HG03108 (cell line): Measurements from ENCODE around the gene ARFIP1.
"Not testable (repeated sequence)": the region's sequence is repeated elsewhere in the genome, so short reads cannot be mapped to it uniquely, and the experiment has no call there.

Experiments used
- ATAC-seq: cut with Tn5 transposase; IDR thresholded peaks from one replicate; pipeline ENCODE4 v1.9.1; 2021; ENCODE audit warnings: moderate library complexity; ENCODE audit not compliant: unreplicated experiment

Gene ARFIP1

GRCh38 chr4:152887981-152888380 is 108.2 kb downstream of the ARFIP1 start:
- ATAC-seq: no peak

GRCh38 chr4:152892974-152893373 is 113.2 kb downstream of the ARFIP1 start:
- no peak for ATAC-seq

GRCh38 chr4:152894673-152895072 is 114.9 kb downstream of the ARFIP1 start:
- ATAC-seq: no peak

- no peak for ATAC-seq
Measured at GRCh38 chr4:152896811-152897210, 117.1 kb downstream of the ARFIP1 start.

- ATAC-seq: not testable (repeated sequence)
Measured at GRCh38 chr4:152898133-152898532, 118.4 kb downstream of the ARFIP1 start.

- ATAC-seq: no peak
Measured at GRCh38 chr4:152898606-152899005, 118.9 kb downstream of the ARFIP1 start.

- ATAC-seq: no peak
Measured at GRCh38 chr4:152900395-152900794, 120.6 kb downstream of the ARFIP1 start.

GRCh38 chr4:152901205-152901604 is 121.5 kb downstream of the ARFIP1 start:
- no peak for ATAC-seq

- ATAC-seq: no peak
Measured at GRCh38 chr4:152903658-152904057, 123.9 kb downstream of the ARFIP1 start.

- no peak for ATAC-seq
Measured at GRCh38 chr4:152909901-152910300, 130.1 kb downstream of the ARFIP1 start.

GRCh38 chr4:152910521-152910920 is 130.8 kb downstream of the ARFIP1 start:
- no peak for ATAC-seq

GRCh38 chr4:152917543-152918395 is 138.0 kb downstream of the ARFIP1 start:
- no peak for ATAC-seq

GRCh38 chr4:152919826-152920225 is 140.1 kb downstream of the ARFIP1 start:
- ATAC-seq: no peak

GRCh38 chr4:152920768-152921167 is 141.0 kb downstream of the ARFIP1 start:
- no peak for ATAC-seq

GRCh38 chr4:152921284-152921683 is 141.5 kb downstream of the ARFIP1 start:
- ATAC-seq: no peak

GRCh38 chr4:152925851-152926250 is 146.1 kb downstream of the ARFIP1 start:
- no peak for ATAC-seq

GRCh38 chr4:152926959-152927358 is 147.2 kb downstream of the ARFIP1 start:
- ATAC-seq: no peak

- no peak for ATAC-seq
Measured at GRCh38 chr4:152927737-152928136, 148.0 kb downstream of the ARFIP1 start.

GRCh38 chr4:152928286-152928685 is 148.5 kb downstream of the ARFIP1 start:
- ATAC-seq: no peak

- no peak for ATAC-seq
Measured at GRCh38 chr4:152929888-152930287, 150.1 kb downstream of the ARFIP1 start.

GRCh38 chr4:152935143-152935542 is 155.4 kb downstream of the ARFIP1 start:
- ATAC-seq: no peak

GRCh38 chr4:152935631-152936445 is 156.1 kb downstream of the ARFIP1 start, which contains the start of gene FHDC1:
Gene FHDC1, plus strand, starts transcription at chr4:152936323. Its CDS starts 6,735 bp downstream, at chr4:152943058.
- no peak for ATAC-seq
